ENCODE data around the gene NDUFS6. TPM values are rescaled to one million over a fixed set of nuclear protein-coding genes. Genes with fewer than 3 reads are reported as not detected.
"Not testable (repeated sequence)": the region's sequence is repeated elsewhere in the genome, so short reads cannot be mapped to it uniquely, and the experiment has no call there.

Gene NDUFS6
- polyA plus RNA-seq, 3 donors from 2014 or later, result 75.8 to 96.0 (median 89.8) TPM

- H3K27ac Mint-ChIP-seq, result peak overlapping the region in 2 of 6 donors; percentile 4 to 61
- no peaks in the 10 kb centered on the region for H3K9me3 Mint-ChIP-seq
- no peaks in the 10 kb centered on the region for H3K36me3 Mint-ChIP-seq
- DNase-seq, result no peak
- H3K4me3 Mint-ChIP-seq, result no peak overlapping the region
- H3K4me1 Mint-ChIP-seq, result no peaks in the 10 kb centered on the region
- peaks cover 0 to 12% (median 4%) of the 10 kb centered on the region in 3 donors for H3K27me3 Mint-ChIP-seq (ENCODE audit: low read depth in 3 of 3)
Measured at GRCh38 chr5:1782385-1783215, 18.6 kb upstream of the NDUFS6 start.

- Mint-ChIP-seq H3K36me3 (no peaks in the 10 kb centered on the region), H3K27me3 (ENCODE audit: low read depth in 3 of 3) (peaks cover 0 to 15% (median 4%) of the 10 kb centered on the region in 3 donors), H3K9me3 (no peaks in the 10 kb centered on the region), H3K4me1 (no peaks in the 10 kb centered on the region), H3K4me3 (no peak overlapping the region), H3K27ac (peak overlapping the region in 1 of 6 donors; percentile 61)
- no peak for DNase-seq
Measured at GRCh38 chr5:1783216-1783554, 18.0 kb upstream of the NDUFS6 start.

GRCh38 chr5:1784197-1785050 lies 16.8 kb upstream of the NDUFS6 start:
- Mint-ChIP-seq H3K9me3 (no peaks in the 10 kb centered on the region), H3K36me3 (no peaks in the 10 kb centered on the region), H3K27me3 (ENCODE audit: low read depth in 3 of 3) (peaks cover 0 to 15% (median 4%) of the 10 kb centered on the region in 3 donors), H3K27ac (no peak overlapping the region), H3K4me3 (no peak overlapping the region), H3K4me1 (no peaks in the 10 kb centered on the region)
- no peak for DNase-seq

GRCh38 chr5:1785062-1785461 lies 16.1 kb upstream of the NDUFS6 start:
- no peak overlapping the region for H3K4me3 Mint-ChIP-seq
- no peaks in the 10 kb centered on the region for H3K4me1 Mint-ChIP-seq
- H3K9me3 Mint-ChIP-seq, result no peaks in the 10 kb centered on the region
- no peak overlapping the region for H3K27ac Mint-ChIP-seq
- H3K36me3 Mint-ChIP-seq, result no peaks in the 10 kb centered on the region
- peaks cover 0 to 15% (median 6%) of the 10 kb centered on the region in 3 donors for H3K27me3 Mint-ChIP-seq (ENCODE audit: low read depth in 3 of 3)
- no peak for DNase-seq

GRCh38 chr5:1785984-1786383 lies 15.2 kb upstream of the NDUFS6 start:
- no peak for DNase-seq
- H3K4me3 Mint-ChIP-seq, result no peak overlapping the region
- H3K9me3 Mint-ChIP-seq, result no peaks in the 10 kb centered on the region
- peaks cover 0 to 15% (median 7%) of the 10 kb centered on the region in 3 donors for H3K27me3 Mint-ChIP-seq (ENCODE audit: low read depth in 3 of 3)
- H3K36me3 Mint-ChIP-seq, result no peaks in the 10 kb centered on the region
- H3K4me1 Mint-ChIP-seq, result no peaks in the 10 kb centered on the region
- H3K27ac Mint-ChIP-seq, result no peak overlapping the region

GRCh38 chr5:1786621-1787471 lies 14.4 kb upstream of the NDUFS6 start:
- no peaks in the 10 kb centered on the region for H3K9me3 Mint-ChIP-seq
- no peak overlapping the region for H3K4me3 Mint-ChIP-seq
- H3K27ac Mint-ChIP-seq, result no peak overlapping the region
- peaks cover 5 to 7% of the 10 kb centered on the region in 2 donors for H3K4me1 Mint-ChIP-seq
- no peaks in the 10 kb centered on the region for H3K36me3 Mint-ChIP-seq
- DNase-seq, result no peak
- peaks cover 0 to 8% (median 7%) of the 10 kb centered on the region in 3 donors for H3K27me3 Mint-ChIP-seq (ENCODE audit: low read depth in 3 of 3)

- H3K36me3 Mint-ChIP-seq, result peaks cover 0 to under 1% (median 0%) of the 10 kb centered on the region in 3 donors
- no peaks in the 10 kb centered on the region for H3K9me3 Mint-ChIP-seq
- no peak for DNase-seq
- H3K4me3 Mint-ChIP-seq, result no peak overlapping the region
- H3K27ac Mint-ChIP-seq, result peak overlapping the region in 1 of 6 donors; percentile 54
- peaks cover 12 to 14% of the 10 kb centered on the region in 2 donors for H3K4me1 Mint-ChIP-seq
- peaks cover 0 to 10% (median 7%) of the 10 kb centered on the region in 3 donors for H3K27me3 Mint-ChIP-seq (ENCODE audit: low read depth in 3 of 3)
Measured at GRCh38 chr5:1787472-1788047, 13.6 kb upstream of the NDUFS6 start.

GRCh38 chr5:1788200-1788599 lies 13.0 kb upstream of the NDUFS6 start:
- Mint-ChIP-seq H3K36me3 (peaks cover 0 to 6% (median 4%) of the 10 kb centered on the region in 3 donors), H3K4me3 (no peak overlapping the region), H3K4me1 (peaks cover 18 to 20% of the 10 kb centered on the region in 2 donors), H3K9me3 (no peaks in the 10 kb centered on the region), H3K27ac (no peak overlapping the region), H3K27me3 (ENCODE audit: low read depth in 3 of 3) (peaks cover 0 to 16% (median 12%) of the 10 kb centered on the region in 3 donors)
- DNase-seq, result no peak

GRCh38 chr5:1788828-1789227 lies 12.4 kb upstream of the NDUFS6 start:
- Mint-ChIP-seq H3K27ac (no peak overlapping the region), H3K4me1 (peaks cover 23 to 25% of the 10 kb centered on the region in 2 donors), H3K9me3 (no peaks in the 10 kb centered on the region), H3K4me3 (no peak overlapping the region), H3K36me3 (peaks cover 0 to 6% (median 4%) of the 10 kb centered on the region in 3 donors), H3K27me3 (ENCODE audit: low read depth in 3 of 3) (peaks cover 0 to 16% (median 12%) of the 10 kb centered on the region in 3 donors)
- no peak for DNase-seq

GRCh38 chr5:1789438-1789833 lies 11.8 kb upstream of the NDUFS6 start:
- H3K27ac Mint-ChIP-seq, H3K36me3 Mint-ChIP-seq, H3K4me3 Mint-ChIP-seq, DNase-seq, H3K9me3 Mint-ChIP-seq: not testable (repeated sequence)
- H3K4me1 Mint-ChIP-seq, result peaks cover 23 to 27% of the 10 kb centered on the region in 2 donors
- H3K27me3 Mint-ChIP-seq (ENCODE audit: low read depth in 3 of 3), result peaks cover 0 to 16% (median 11%) of the 10 kb centered on the region in 3 donors

- Mint-ChIP-seq H3K9me3 (no peaks in the 10 kb centered on the region), H3K4me1 (peaks cover 23 to 29% of the 10 kb centered on the region in 2 donors), H3K27ac (peak overlapping the region in 1 of 6 donors; percentile 14), H3K27me3 (ENCODE audit: low read depth in 3 of 3) (peaks cover 0 to 15% (median 10%) of the 10 kb centered on the region in 3 donors), H3K36me3 (peaks cover 0 to 6% (median 4%) of the 10 kb centered on the region in 3 donors), H3K4me3 (no peak overlapping the region)
- no peak for DNase-seq
Measured at GRCh38 chr5:1789834-1790471, 11.3 kb upstream of the NDUFS6 start.

- Mint-ChIP-seq H3K27ac (peak overlapping the region in 5 of 6 donors; percentile 49 to 96 (median 87)), H3K4me1 (peaks cover 23 to 31% of the 10 kb centered on the region in 2 donors), H3K9me3 (no peaks in the 10 kb centered on the region), H3K36me3 (peaks cover 0 to 6% (median 4%) of the 10 kb centered on the region in 3 donors), H3K27me3 (ENCODE audit: low read depth in 3 of 3) (peaks cover 0 to 11% (median 8%) of the 10 kb centered on the region in 3 donors), H3K4me3 (peak overlapping the region in 1 of 5 donors; percentile 21)
- no peak for DNase-seq
Measured at GRCh38 chr5:1791176-1791575, 10.0 kb upstream of the NDUFS6 start.

Data from immature natural killer cell (primary cell).